Measurements from ENCODE around the gene KCNA5.

KCNA5 gene

GRCh38 chr12:5012337-5012736 is 31.3 kb upstream of the KCNA5 start:
- DNase-seq (ENCODE audit: insufficient read length, low spot score) (no peak), FAIRE-seq (no peak)

GRCh38 chr12:5013266-5013730 is 30.4 kb upstream of the KCNA5 start:
- FAIRE-seq (no peak), DNase-seq (ENCODE audit: insufficient read length, low spot score) (no peak)
- TF ChIP-seq PAX5 (IDR thresholded peaks at IDR 0.05; ENCODE audit: insufficient read depth, low read length, severe bottlenecking) (no peak), POLR2A (IDR thresholded peaks at IDR 0.05; ENCODE audit: low read depth, low read length) (no peak)

More at GRCh38 chr12:5012337-5012736, 31.3 kb upstream of the KCNA5 start:
- no peak for TF ChIP-seq POU2F2 (IDR thresholded peaks at IDR 0.05; ENCODE audit: low read depth, low read length)
- no peak for TF ChIP-seq TAF1 (IDR thresholded peaks at IDR 0.05; ENCODE audit: low read depth, low read length)
- no peak for TF ChIP-seq PAX5 (IDR thresholded peaks at IDR 0.05; ENCODE audit: insufficient read depth, low read length, severe bottlenecking)
- no peak for TF ChIP-seq POLR2AphosphoS5 (IDR thresholded peaks at IDR 0.05; ENCODE audit: low read depth, low read length)
- TF ChIP-seq POLR2A (IDR thresholded peaks at IDR 0.05; ENCODE audit: low read depth, low read length): no peak
- TF ChIP-seq SPI1 (IDR thresholded peaks at IDR 0.05; ENCODE audit: low read depth, low read length): no peak

GRCh38 chr12:5014269-5014668 is 29.4 kb upstream of the KCNA5 start:
- DNase-seq (ENCODE audit: insufficient read length, low spot score) (no peak), FAIRE-seq (no peak)
- TF ChIP-seq SPI1 (IDR thresholded peaks at IDR 0.05; ENCODE audit: low read depth, low read length) (no peak), TAF1 (IDR thresholded peaks at IDR 0.05; ENCODE audit: low read depth, low read length) (no peak), POLR2A (IDR thresholded peaks at IDR 0.05; ENCODE audit: low read depth, low read length) (no peak), POU2F2 (IDR thresholded peaks at IDR 0.05; ENCODE audit: low read depth, low read length) (no peak), POLR2AphosphoS5 (IDR thresholded peaks at IDR 0.05; ENCODE audit: low read depth, low read length) (no peak), PAX5 (IDR thresholded peaks at IDR 0.05; ENCODE audit: insufficient read depth, low read length, severe bottlenecking) (no peak)

- TF ChIP-seq POLR2A (IDR thresholded peaks at IDR 0.05; ENCODE audit: low read depth, low read length): no peak
- no peak for TF ChIP-seq TAF1 (IDR thresholded peaks at IDR 0.05; ENCODE audit: low read depth, low read length)
- TF ChIP-seq SPI1 (IDR thresholded peaks at IDR 0.05; ENCODE audit: low read depth, low read length): no peak
- no peak for TF ChIP-seq POLR2AphosphoS5 (IDR thresholded peaks at IDR 0.05; ENCODE audit: low read depth, low read length)
- TF ChIP-seq PAX5 (IDR thresholded peaks at IDR 0.05; ENCODE audit: insufficient read depth, low read length, severe bottlenecking): no peak
- TF ChIP-seq POU2F2 (IDR thresholded peaks at IDR 0.05; ENCODE audit: low read depth, low read length): no peak
- no peak for DNase-seq (ENCODE audit: insufficient read length, low spot score)
- peak; percentile 54 for FAIRE-seq
These were observed 27.8 kb upstream of the KCNA5 start for GRCh38 chr12:5015711-5016492.

GRCh38 chr12:5016526-5016925 is 27.2 kb upstream of the KCNA5 start:
- FAIRE-seq: no peak

GRCh38 chr12:5017638-5018348 is 25.9 kb upstream of the KCNA5 start:
- FAIRE-seq (no peak), DNase-seq (ENCODE audit: insufficient read length, low spot score) (no peak)
- TF ChIP-seq POU2F2 (IDR thresholded peaks at IDR 0.05; ENCODE audit: low read depth, low read length) (no peak), POLR2A (IDR thresholded peaks at IDR 0.05; ENCODE audit: low read depth, low read length) (no peak), PAX5 (IDR thresholded peaks at IDR 0.05; ENCODE audit: insufficient read depth, low read length, severe bottlenecking) (no peak), SPI1 (IDR thresholded peaks at IDR 0.05; ENCODE audit: low read depth, low read length) (no peak), POLR2AphosphoS5 (IDR thresholded peaks at IDR 0.05; ENCODE audit: low read depth, low read length) (no peak), TAF1 (IDR thresholded peaks at IDR 0.05; ENCODE audit: low read depth, low read length) (no peak)

More at GRCh38 chr12:5016526-5016925, 27.2 kb upstream of the KCNA5 start:
- DNase-seq (ENCODE audit: insufficient read length, low spot score): no peak
- TF ChIP-seq POU2F2 (IDR thresholded peaks at IDR 0.05; ENCODE audit: low read depth, low read length) (no peak), POLR2A (IDR thresholded peaks at IDR 0.05; ENCODE audit: low read depth, low read length) (no peak), SPI1 (IDR thresholded peaks at IDR 0.05; ENCODE audit: low read depth, low read length) (no peak), PAX5 (IDR thresholded peaks at IDR 0.05; ENCODE audit: insufficient read depth, low read length, severe bottlenecking) (no peak), TAF1 (IDR thresholded peaks at IDR 0.05; ENCODE audit: low read depth, low read length) (no peak)

GRCh38 chr12:5018677-5019076 is 25.0 kb upstream of the KCNA5 start:
- TF ChIP-seq POLR2AphosphoS5 (IDR thresholded peaks at IDR 0.05; ENCODE audit: low read depth, low read length) (no peak), POLR2A (IDR thresholded peaks at IDR 0.05; ENCODE audit: low read depth, low read length) (no peak), POU2F2 (IDR thresholded peaks at IDR 0.05; ENCODE audit: low read depth, low read length) (no peak), TAF1 (IDR thresholded peaks at IDR 0.05; ENCODE audit: low read depth, low read length) (no peak)
- FAIRE-seq (no peak), DNase-seq (ENCODE audit: insufficient read length, low spot score) (no peak)

GRCh38 chr12:5022025-5022424 is 21.7 kb upstream of the KCNA5 start:
- TF ChIP-seq SPI1 (IDR thresholded peaks at IDR 0.05; ENCODE audit: low read depth, low read length) (no peak), PAX5 (IDR thresholded peaks at IDR 0.05; ENCODE audit: insufficient read depth, low read length, severe bottlenecking) (no peak), POLR2AphosphoS5 (IDR thresholded peaks at IDR 0.05; ENCODE audit: low read depth, low read length) (no peak), POU2F2 (IDR thresholded peaks at IDR 0.05; ENCODE audit: low read depth, low read length) (no peak)

GRCh38 chr12:5022465-5023061 is 21.1 kb upstream of the KCNA5 start:
- TF ChIP-seq POU2F2 (IDR thresholded peaks at IDR 0.05; ENCODE audit: low read depth, low read length) (0 out of 2 replicates have a peak, but pooled peaks have one; percentile 52), POLR2AphosphoS5 (IDR thresholded peaks at IDR 0.05; ENCODE audit: low read depth, low read length) (no peak)
- DNase-seq (ENCODE audit: insufficient read length, low spot score): peak; percentile 77
- peak; percentile 95 for FAIRE-seq

More at GRCh38 chr12:5022025-5022424, 21.7 kb upstream of the KCNA5 start:
- DNase-seq (ENCODE audit: insufficient read length, low spot score) (no peak), FAIRE-seq (no peak)

All from GM12891 (cell line).